Tibial nerve (tissue), 4 donors: ENCODE results near the gene BCKDHB. TPM values are rescaled to one million over a fixed set of nuclear protein-coding genes. Genes with fewer than 3 reads are reported as not detected.

Source experiments
- DNase-seq, 2 donors: peaks; one replicate each; pipeline ENCODE4 v3.0.0-alpha.2; 2019; ENCODE audit warnings: low spot score in 2 of 2
- H3K27ac ChIP-seq, 4 donors: fragments of 200-600 bp; sonication (generic) in 3 of 4; one replicate each; pipeline ENCODE4 v1.5.1; 2017 to 2019; ENCODE audit warnings: mild to moderate bottlenecking in 1 of 4
- H3K27me3 ChIP-seq, 2 donors: fragments of 200-600 bp; sonication (generic) in 1 of 2; one replicate each; pipeline versions ENCODE4 v1.5.1 to v1.6.0; 2017 to 2019
- H3K36me3 ChIP-seq, 3 donors: fragments of 200-600 bp; sonication (generic); one replicate each; pipeline ENCODE4 v1.5.1; 2018 to 2019
- H3K4me1 ChIP-seq, 4 donors: fragments of 200-600 bp; sonication (generic) in 3 of 4; one replicate each; pipeline ENCODE4 v1.5.1; 2017 to 2019
- H3K4me3 ChIP-seq, 4 donors: fragments of 200-600 bp; sonication (generic) in 3 of 4; one replicate each; pipeline ENCODE4 v1.5.1; 2017 to 2019; ENCODE audit warnings: mild to moderate bottlenecking in 1 of 4, moderate library complexity in 1 of 4
- H3K9me3 ChIP-seq, 4 donors: fragments of 200-600 bp; sonication (generic) in 3 of 4; one replicate each; pipeline ENCODE4 v1.5.1; 2017 to 2019
- CTCF ChIP-seq, 5 experiments: fragments of 200-600 bp in 3 of 5; fragments of 450-650 bp in 2 of 5; sonication (generic) in 3 of 5; IDR thresholded peaks; one replicate each; pipeline ENCODE4 v1.5.1; 2016 to 2019; ENCODE audit warnings: antibody characterized with exemption in 5 of 5, mild to moderate bottlenecking in 3 of 5, moderate library complexity in 2 of 5
- EP300 ChIP-seq, 2 donors: sonication (generic); formaldehyde crosslinking; IDR thresholded peaks; one replicate each; pipeline ENCODE4 v1.6.1; 2017; ENCODE audit warnings: antibody characterized with exemption in 2 of 2, mild to moderate bottlenecking in 1 of 2
- POLR2A ChIP-seq, 2 donors: fragments of 450-650 bp; IDR thresholded peaks; one replicate each; pipeline ENCODE4 v1.6.1; 2017; ENCODE audit warnings: antibody characterized with exemption in 2 of 2, mild to moderate bottlenecking in 2 of 2, moderate library complexity in 2 of 2
- WGBS, 2 donors: methylation state at CpG; one replicate each; pipeline ENCODE4 v1.1.5; 2018; 5-methylcytosine and 5-hydroxymethylcytosine counted together
- total RNA-seq, 4 donors: library from RNA; depleted of rRNA; stranded (reverse); fragments of >200 nt; gene quantifications; one replicate each; pipeline ENCODE4 v1.1.0, GENCODE V29; 2016

BCKDHB gene
- total RNA-seq, 4 donors from 2014 or later: 13.5 to 28.7 (median 23.4) TPM

GRCh38 chr6:80185492-80185891, 79.0 kb downstream of the BCKDHB start:
- H3K27ac ChIP-seq: no peak overlapping the region
- WGBS, 2 donors: 98 to 100% methylated on average over 2 of the region's 2 CpGs
- DNase-seq: no peak
- H3K9me3 ChIP-seq: peaks cover 0 to 3% (median 0%) of the 10 kb centered on the region in 4 donors
- TF ChIP-seq POLR2A (IDR thresholded peaks at IDR 0.05) (no peak), CTCF (IDR thresholded peaks at IDR 0.05) (no peak), EP300 (IDR thresholded peaks at IDR 0.05) (no peak)
- no peak overlapping the region for H3K4me3 ChIP-seq
- H3K36me3 ChIP-seq: peaks cover 0 to 28% (median 0%) of the 10 kb centered on the region in 3 donors
- H3K4me1 ChIP-seq: no peaks in the 10 kb centered on the region
- H3K27me3 ChIP-seq: no peaks in the 10 kb centered on the region

- H3K4me1 ChIP-seq: no peaks in the 10 kb centered on the region
- 84 to 95% methylated on average over 7 of the region's 7 CpGs for WGBS, 2 donors
- H3K9me3 ChIP-seq: peaks cover 0 to 3% (median 0%) of the 10 kb centered on the region in 4 donors
- peaks cover 0 to 28% (median 0%) of the 10 kb centered on the region in 3 donors for H3K36me3 ChIP-seq
- no peaks in the 10 kb centered on the region for H3K27me3 ChIP-seq
- TF ChIP-seq CTCF (IDR thresholded peaks at IDR 0.05) (no peak), EP300 (IDR thresholded peaks at IDR 0.05) (no peak), POLR2A (IDR thresholded peaks at IDR 0.05) (no peak)
- no peak overlapping the region for H3K27ac ChIP-seq
- H3K4me3 ChIP-seq: no peak overlapping the region
- DNase-seq: no peak
Observed at GRCh38 chr6:80186082-80186481, 79.6 kb downstream of the BCKDHB start.

GRCh38 chr6:80196906-80197305, 90.4 kb downstream of the BCKDHB start:
- Histone ChIP-seq H3K9me3 (no peaks in the 10 kb centered on the region), H3K36me3 (no peaks in the 10 kb centered on the region), H3K4me1 (no peaks in the 10 kb centered on the region), H3K27me3 (no peaks in the 10 kb centered on the region), H3K4me3 (no peak overlapping the region), H3K27ac (no peak overlapping the region)
- TF ChIP-seq POLR2A (IDR thresholded peaks at IDR 0.05) (no peak), CTCF (IDR thresholded peaks at IDR 0.05) (no peak), EP300 (IDR thresholded peaks at IDR 0.05) (no peak)
- WGBS, 2 donors: 84% methylated on average over 4 of the region's 4 CpGs
- DNase-seq: no peak

- H3K4me3 ChIP-seq: no peak overlapping the region
- DNase-seq: no peak
- H3K4me1 ChIP-seq: no peaks in the 10 kb centered on the region
- H3K36me3 ChIP-seq: no peaks in the 10 kb centered on the region
- WGBS, 2 donors: 71 to 80% methylated on average over 1 of the region's 1 CpG
- no peak for TF ChIP-seq POLR2A (IDR thresholded peaks at IDR 0.05)
- no peak for TF ChIP-seq EP300 (IDR thresholded peaks at IDR 0.05)
- no peak for TF ChIP-seq CTCF (IDR thresholded peaks at IDR 0.05)
- no peak overlapping the region for H3K27ac ChIP-seq
- H3K9me3 ChIP-seq: no peaks in the 10 kb centered on the region
- H3K27me3 ChIP-seq: no peaks in the 10 kb centered on the region
Observed at GRCh38 chr6:80197474-80197873, 91.0 kb downstream of the BCKDHB start.

- TF ChIP-seq CTCF (IDR thresholded peaks at IDR 0.05) (no peak), EP300 (IDR thresholded peaks at IDR 0.05) (no peak), POLR2A (IDR thresholded peaks at IDR 0.05) (no peak)
- Histone ChIP-seq H3K4me3 (no peak overlapping the region), H3K4me1 (no peaks in the 10 kb centered on the region), H3K36me3 (peaks cover 0 to 3% (median 0%) of the 10 kb centered on the region in 3 donors), H3K27me3 (no peaks in the 10 kb centered on the region), H3K9me3 (no peaks in the 10 kb centered on the region), H3K27ac (no peak overlapping the region)
- WGBS, 2 donors: 75 to 77% methylated on average over 4 of the region's 4 CpGs
- DNase-seq: no peak
Observed at GRCh38 chr6:80197986-80198385, 91.5 kb downstream of the BCKDHB start.
